NT2/D1 (cell line): ENCODE results near the gene AMPH.

Source experiments
- SUZ12 ChIP-seq: IDR thresholded peaks from 2 replicates; pipeline ENCODE4 v1.6.1; 2011; ENCODE audit not compliant: insufficient read length, insufficient read depth; ENCODE audit errors: extremely low read depth
- YY1 ChIP-seq: IDR thresholded peaks from 2 replicates; pipeline ENCODE4 v1.6.1; 2011; ENCODE audit not compliant: insufficient read length, insufficient read depth

DNA sequence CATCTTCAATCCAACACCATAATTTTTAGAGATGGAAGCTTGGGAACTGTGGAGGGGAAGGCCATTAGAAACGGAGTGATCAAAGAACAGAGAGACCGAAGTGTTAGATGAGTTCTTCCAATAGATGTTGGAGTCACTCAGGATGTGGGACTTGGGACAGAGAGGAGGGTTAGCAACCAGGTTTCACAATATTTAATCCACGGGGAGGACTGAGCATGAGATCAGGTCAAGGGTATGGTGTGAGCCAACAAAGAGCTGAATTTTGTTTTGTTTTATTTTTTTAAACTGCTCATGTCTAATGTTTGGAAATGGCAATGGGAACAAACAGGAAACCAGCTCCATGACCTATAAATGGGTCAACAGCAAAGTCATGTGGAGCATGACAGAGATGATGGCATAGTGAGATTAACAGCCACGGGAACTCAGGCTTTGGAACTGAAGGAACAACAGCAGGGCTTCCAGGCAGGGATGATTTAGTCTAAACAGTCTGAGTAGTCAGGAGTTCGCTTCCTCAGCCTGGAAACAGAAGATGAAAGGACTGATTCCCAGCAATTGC, 38.9 kb upstream of the AMPH start:
- TF ChIP-seq SUZ12: no peak
- no peak for TF ChIP-seq YY1
